D341Med (cell line): ENCODE results near the gene CDHR4.
"Not testable (repeated sequence)": the region's sequence is repeated elsewhere in the genome, so short reads cannot be mapped to it uniquely, and the experiment has no call there.

Source experiments
- DNase-seq: peaks from one replicate; pipeline ENCODE4 v3.0.0; 2012; ENCODE audit warnings: low spot score

CDHR4 gene

DNA sequence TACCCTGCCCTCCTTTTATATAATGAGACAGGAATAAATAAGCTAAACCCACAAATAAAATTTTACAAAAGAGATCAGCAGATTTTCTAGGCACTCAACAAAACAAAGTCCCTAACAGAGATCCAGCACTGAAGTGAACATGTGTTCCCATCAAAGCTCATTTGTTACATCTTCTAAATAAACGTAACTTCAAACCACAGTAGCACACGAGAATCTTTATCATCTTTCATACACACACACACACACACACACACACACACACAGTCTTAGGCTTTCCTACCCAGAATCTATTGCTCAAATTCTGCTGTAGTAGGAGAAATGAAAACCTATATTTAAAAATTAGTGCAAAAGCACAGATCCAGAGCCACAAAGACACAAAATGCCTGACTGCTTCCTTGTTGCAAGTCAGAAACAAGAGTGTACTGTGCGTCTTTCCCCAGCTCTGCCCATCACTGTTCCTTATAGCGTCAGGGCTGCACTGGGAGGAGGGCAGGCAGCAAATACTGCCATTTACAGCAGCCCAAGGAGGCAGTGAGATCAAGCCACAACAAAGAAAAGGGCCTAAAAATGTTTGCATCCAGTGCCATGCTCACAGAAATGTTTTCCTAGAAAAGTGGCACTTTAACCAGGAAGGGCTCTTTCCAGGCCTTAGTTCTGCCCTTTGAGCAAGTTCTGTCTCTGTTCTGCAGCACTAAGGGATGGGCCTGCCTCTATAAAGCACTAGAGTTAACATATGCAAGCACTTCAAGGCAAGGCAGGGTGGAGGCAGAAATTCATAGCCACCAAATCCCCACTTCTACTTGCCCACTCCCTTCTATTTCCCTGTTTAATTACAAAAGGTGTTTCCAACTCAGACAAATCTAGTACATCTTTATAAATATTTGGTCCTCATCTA lies 19.3 kb downstream of the CDHR4 start:
- no peak for DNase-seq

DNA sequence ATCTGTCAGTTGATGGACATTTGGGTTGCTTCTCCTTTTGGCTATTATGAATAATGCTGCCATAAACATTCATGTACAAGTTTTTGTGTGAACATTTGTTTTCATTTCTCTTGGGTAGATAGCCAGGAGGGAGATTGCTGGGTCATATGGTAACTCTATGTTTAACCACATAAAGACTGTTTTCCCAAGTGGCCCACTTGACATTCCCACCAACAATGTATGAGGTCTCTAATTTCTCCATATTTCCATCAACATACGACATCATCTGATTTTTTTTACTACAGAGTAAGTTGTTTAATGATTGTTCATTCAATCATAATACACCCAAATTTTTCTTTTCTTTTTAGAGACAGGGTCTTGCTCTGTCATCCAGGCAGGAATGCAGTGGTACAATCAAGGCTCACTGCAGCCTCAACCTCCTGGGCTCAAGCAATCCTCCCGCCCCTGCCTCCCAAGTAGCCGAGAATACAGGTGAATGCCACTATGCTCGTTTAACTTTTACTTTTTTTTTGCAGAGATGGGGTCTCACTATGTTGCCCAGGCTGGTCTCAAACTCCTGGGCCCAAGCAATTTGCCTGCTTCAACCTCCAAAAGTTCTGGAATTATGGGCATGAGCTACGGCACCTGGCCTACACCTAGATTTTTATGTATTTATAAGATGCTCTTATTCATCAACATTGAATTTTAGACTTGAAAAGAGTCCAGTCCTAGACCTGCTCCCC lies 20.2 kb downstream of the CDHR4 start:
- no peak for DNase-seq

- DNase-seq: not testable (repeated sequence)
These were observed 23.6 kb downstream of the CDHR4 start for GRCh38 chr3:49776101-49776500.

DNA sequence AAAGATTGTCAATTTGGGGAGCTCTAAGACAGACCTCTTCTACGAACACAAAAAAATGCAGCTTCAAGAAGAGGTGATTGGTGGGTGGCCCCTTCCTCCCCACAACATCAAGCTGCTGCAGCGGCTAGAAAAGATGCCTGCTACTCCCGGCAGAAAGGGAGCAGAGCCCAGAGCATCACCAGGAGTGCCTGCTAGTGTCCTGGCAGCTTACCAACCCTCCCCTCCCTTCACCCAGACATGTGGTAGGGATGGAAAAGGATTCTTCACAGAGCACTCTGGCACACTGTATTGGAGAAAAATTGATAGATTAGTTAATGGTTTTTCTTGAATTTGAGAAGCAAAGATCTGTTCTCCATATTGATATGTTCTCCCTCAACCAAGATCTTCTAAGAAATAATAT lies 24.1 kb downstream of the CDHR4 start:
- no peak for DNase-seq

GRCh38 chr3:49772703-49773102 lies 27.0 kb downstream of the CDHR4 start:
- no peak for DNase-seq

DNA sequence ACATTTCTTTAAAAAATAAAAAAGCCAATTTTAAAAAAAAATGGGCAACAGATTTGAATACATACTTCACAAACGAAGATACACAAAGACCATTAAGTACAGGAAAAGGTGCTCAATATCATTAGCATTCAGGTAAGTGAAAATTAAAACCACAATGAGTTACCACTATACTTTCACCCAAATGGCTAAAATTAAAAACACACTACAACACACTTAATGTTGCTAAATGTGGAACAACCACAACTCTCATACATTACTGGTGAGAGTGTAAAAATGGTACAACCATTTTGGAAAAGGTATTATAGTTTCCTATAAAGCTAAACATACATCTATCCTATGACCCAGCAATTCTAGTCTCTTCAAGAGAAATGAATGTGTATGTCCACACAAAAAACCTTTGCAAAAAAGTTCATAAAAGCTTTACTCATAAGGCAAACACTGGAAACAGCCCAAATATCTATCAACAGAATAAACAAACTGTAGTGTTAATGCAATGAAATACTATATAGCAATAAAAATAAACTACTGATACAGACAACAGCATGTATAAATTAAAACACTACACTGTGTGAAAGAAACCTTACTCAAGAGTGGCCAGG lies 28.2 kb downstream of the CDHR4 start:
- DNase-seq: no peak

DNA sequence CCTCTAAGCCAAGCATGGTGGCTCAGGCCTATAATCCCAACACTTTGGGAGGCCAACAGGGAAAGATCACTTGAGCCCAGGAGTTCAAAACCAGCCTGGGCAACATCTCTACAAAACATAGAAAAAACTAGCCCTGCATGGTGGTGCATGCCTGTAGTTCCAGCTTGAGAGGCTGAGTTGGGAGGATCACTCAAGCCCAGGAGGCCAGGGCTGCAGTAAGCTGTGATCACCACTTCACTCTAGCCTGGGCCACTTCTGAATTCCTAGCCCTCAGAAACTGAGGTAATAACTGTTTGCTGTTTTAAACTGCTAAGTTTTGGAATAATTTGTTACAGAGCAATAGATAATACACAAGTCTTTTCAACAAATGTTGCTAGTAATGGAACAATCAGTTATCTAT lies 29.7 kb downstream of the CDHR4 start:
- DNase-seq: no peak

GRCh38 chr3:49769286-49769915 lies 30.3 kb downstream of the CDHR4 start:
- DNase-seq: no peak

- no peak for DNase-seq
These were observed 35.7 kb downstream of the CDHR4 start for GRCh38 chr3:49763981-49764380.

DNA sequence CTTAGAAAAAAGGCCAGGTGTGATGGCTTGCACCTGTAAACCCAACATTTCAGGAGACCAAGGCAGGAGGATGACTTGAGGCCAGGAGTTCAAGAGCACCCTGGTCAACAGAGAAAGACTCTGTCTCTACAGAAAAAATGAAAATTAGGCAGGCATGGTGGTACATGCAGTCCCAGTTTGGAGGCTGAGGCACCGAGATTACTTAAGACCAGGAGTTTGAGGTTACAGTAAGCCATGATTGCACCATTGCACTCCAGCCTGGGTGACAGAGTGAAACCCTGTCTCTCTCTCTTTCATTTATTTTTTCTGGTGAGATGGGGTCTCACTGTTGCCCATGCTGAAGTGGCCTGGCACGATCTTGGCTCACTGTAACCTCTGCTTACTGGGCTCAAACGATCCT lies 38.0 kb downstream of the CDHR4 start:
- DNase-seq: no peak

DNA sequence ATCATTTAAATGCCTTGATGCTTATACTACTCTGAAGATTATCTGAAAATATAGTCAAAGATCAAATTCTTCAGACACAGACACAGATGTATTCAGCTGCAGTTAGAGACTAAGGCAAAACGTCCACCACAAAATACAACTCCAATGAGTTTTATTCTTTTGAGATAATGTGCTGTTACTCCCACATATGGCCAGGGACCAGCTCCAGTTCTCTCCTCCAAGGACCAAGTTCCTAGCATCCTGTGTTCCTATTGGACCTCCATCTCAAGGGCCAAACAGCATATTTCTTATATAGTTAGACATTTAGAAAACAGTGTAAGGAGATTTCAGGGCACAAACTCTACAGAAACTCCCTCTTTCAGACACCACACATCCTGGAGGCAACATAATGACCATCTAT lies 40.4 kb downstream of the CDHR4 start:
- DNase-seq: no peak

DNA sequence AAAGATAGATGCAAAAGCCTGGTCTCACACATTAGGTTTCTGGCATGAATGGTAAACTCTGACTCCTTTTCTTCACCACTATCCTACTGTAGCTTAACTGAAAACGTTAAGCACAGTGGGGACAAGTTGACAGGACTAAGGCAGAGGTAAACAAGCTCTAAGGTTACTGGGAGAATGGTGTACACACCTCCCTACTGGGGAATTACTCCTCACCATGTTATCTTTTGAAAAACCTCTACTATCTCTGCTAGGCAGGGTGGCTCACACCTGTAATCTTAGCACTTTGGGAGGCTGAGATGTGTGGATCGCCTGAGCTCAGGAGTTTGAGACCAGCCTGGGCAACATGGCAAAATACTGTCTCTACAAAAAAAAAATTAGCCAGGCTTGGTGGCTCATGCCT lies 42.5 kb downstream of the CDHR4 start:
- DNase-seq: no peak

DNA sequence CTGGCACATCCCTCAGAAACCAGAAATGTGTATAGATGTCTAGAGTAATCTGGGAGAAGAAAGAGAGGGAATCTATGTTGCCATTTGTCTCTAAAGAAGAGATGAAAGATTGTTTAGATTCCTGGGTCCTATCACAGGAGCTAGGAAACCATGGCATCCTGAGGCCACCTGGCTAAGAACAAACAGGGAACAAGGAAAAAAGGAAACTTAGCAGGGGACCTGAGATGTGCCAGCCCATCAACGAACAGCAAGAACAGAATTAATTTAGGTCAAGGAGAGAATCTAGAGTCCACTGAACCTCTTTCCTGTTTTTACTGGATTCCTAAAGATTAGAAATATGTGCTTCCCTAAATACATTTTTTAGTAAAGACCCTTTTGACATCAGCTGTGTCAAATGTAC lies 43.6 kb downstream of the CDHR4 start:
- DNase-seq: no peak

GRCh38 chr3:49754536-49754935 lies 45.1 kb downstream of the CDHR4 start:
- DNase-seq: no peak

DNA sequence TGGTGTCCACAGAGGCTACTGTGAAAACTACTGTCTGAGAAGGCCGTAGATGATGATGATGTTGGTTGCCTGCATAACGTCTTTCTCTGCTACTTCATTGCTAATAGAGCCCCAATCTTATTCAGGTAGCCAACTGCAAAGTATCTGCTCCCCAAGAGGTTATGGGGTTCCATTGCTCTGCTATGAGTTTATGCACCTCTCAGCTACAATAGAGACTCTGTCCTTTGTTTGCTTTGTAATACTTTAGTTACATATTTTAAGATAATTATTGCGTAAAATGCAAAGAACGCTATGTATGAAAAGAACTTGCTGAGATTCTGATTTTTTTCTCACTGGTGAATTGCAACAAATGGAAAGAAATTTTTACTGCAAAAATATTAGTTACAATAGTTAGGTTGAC lies 48.2 kb downstream of the CDHR4 start:
- no peak for DNase-seq

DNA sequence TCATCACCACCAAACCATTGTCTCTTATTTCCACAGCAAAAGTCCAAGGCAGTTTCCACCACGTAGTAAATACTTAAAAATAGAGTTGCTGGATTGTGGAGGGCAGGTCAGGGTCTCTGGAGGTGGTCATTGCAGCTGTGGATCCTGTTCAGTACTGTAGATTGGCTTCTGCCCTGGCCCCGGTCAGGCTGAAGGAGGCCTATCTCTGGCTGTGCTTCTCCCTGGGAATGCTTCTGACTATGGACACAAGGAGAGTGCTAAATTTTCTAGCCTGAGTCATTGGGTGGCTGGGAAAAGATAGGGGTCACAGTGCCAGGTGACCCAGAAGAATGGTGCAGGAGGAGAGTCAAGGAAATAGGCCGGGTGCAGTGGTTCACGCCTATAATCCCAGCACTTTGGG lies 49.6 kb downstream of the CDHR4 start:
- DNase-seq: no peak

- not testable (repeated sequence) for DNase-seq
These were observed 50.8 kb downstream of the CDHR4 start for GRCh38 chr3:49748874-49749273.

- DNase-seq: no peak
These were observed 51.7 kb downstream of the CDHR4 start for GRCh38 chr3:49747792-49748480.

- DNase-seq: no peak
These were observed 53.7 kb downstream of the CDHR4 start for GRCh38 chr3:49745986-49746385.
